ENCODE results near the gene CCDC47. TPM values are rescaled to one million over a fixed set of nuclear protein-coding genes. Genes with fewer than 3 reads are reported as not detected.

CCDC47 gene
- total RNA-seq, 1 experiment from 2014 or later: 79.4 TPM

DNA sequence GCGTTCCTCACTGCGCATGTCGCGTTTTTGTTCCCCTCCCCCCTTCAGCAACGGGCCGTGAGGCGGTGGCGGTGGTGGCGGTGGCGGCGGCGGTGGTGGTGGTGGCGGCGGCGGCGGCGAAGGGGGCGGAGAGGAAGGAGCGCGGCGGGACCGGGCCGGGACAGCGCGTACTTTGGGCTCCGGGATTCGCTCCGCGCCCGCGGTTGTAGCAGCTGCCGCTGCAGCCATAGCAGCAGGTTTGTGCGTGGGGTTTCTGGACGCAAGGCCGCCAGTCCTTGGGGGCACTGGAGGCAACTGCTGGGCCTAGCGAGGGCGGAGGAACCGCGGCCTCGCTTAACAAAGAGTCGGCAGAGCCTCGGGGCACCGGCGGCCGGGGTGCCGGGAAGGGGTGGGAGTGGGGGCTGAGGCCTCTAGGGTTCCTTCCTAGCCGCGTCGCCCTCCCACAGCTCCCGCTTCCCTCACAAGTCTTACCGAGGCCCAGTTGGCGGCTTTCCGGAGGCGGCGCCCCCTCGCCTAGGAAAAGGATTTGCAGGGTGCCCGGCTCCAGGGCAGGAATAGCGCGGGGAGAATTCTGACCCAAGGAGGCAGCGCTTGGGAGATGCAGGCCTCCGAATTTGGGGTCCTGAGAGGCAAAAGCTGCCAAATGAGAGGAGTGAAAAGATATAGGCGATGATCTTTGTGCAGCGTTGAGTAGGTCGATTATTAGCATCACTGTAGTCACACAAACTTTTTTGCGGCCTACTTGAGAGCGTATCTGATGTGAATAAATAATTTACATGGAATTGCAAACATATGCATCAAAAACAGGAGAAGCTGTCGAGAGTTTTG, 958 bp upstream of the CCDC47 start, which contains the start of gene DDX42:
TSS of gene DDX42 (plus strand) at position 30 of the 828 bp plus-strand sequence. CDS start 12,880 bp downstream, outside the sequence.
- Histone ChIP-seq H4K91ac (ENCODE audit: insufficient read length, low read depth, low read length) (no peak within 1 kb of the TSS), H2AK5ac (ENCODE audit: insufficient read length, low read length) (no peak within 1 kb of the TSS), H3K4me2 (ENCODE audit: insufficient read depth, insufficient read length, low read length) (peak within 1 kb of the TSS; percentile 98), H3K23ac (ENCODE audit: insufficient read length, low read depth, low read length) (no peak within 1 kb of the TSS), H3K4me1 (ENCODE audit: insufficient read depth, low read length) (no peaks in the 10 kb centered on the region; the same call in 1 of the 2 replicates), H3K27me3 (ENCODE audit: insufficient read depth, low read length) (no peaks in the 10 kb centered on the region), H3K79me1 (ENCODE audit: insufficient read depth, low read depth, low read length, poor library complexity, severe bottlenecking) (no peaks in the 10 kb centered on the region), H3K79me2 (ENCODE audit: insufficient read depth, low read length) (peaks cover 68% of the 10 kb centered on the region), H2BK120ac (ENCODE audit: low read depth, low read length, poor library complexity, severe bottlenecking) (peak within 1 kb of the TSS; percentile 93), H4K5ac (ENCODE audit: insufficient read length, low read depth, low read length) (no peak within 1 kb of the TSS), H3K18ac (ENCODE audit: insufficient read length, low read depth, low read length) (peak within 1 kb of the TSS; percentile 91), H3K27ac (ENCODE audit: insufficient read length, low read depth, low read length) (peak within 1 kb of the TSS; percentile 93), H3K14ac (ENCODE audit: insufficient read depth, low read length) (peak within 1 kb of the TSS; percentile 96; the same call in 1 of the 2 replicates), H2BK12ac (ENCODE audit: insufficient read length, low read depth, low read length) (no peak within 1 kb of the TSS), H4K20me1 (ENCODE audit: control insufficient read depth, insufficient read depth, insufficient read length) (no peaks in the 10 kb centered on the region), H3T11ph (ENCODE audit: low read length) (peak within 1 kb of the TSS; percentile 80), H3K4ac (ENCODE audit: low read depth, low read length) (no peak within 1 kb of the TSS; the same call in 1 of the 2 replicates), H3K9me3 (ENCODE audit: control insufficient read depth, low read depth, low read length) (no peaks in the 10 kb centered on the region), H2BK15ac (ENCODE audit: low read depth, low read length) (peak within 1 kb of the TSS; percentile 58; the same call in 1 of the 2 replicates), H3K23me2 (ENCODE audit: insufficient read length, low read depth, low read length, poor library complexity, severe bottlenecking) (peaks cover 9% of the 10 kb centered on the region), H2BK20ac (ENCODE audit: low read depth, low read length, poor library complexity, severe bottlenecking) (no peak within 1 kb of the TSS), H2AFZ (ENCODE audit: low read length) (no peak within 1 kb of the TSS), H3K56ac (ENCODE audit: insufficient read length, low read depth, low read length) (peak within 1 kb of the TSS; percentile 28), H3K9ac (ENCODE audit: extremely low read depth, insufficient read length, low read length) (peak within 1 kb of the TSS; percentile 86), H2BK5ac (ENCODE audit: insufficient read length, low read length) (peak within 1 kb of the TSS; percentile 61), H4K8ac (replicated peaks; ENCODE audit: insufficient read length, low read depth, low read length) (no peak within 1 kb of the TSS)
- Mint-ChIP-seq H3K27me3 (ENCODE audit: low read depth) (no peaks in the 10 kb centered on the region), H3K4me1 (peaks cover 18 to 19% of the 10 kb centered on the region in 2 experiments), H3K36me3 (ENCODE audit: insufficient read depth in 1 of 3, low read depth in 3 of 3) (peaks cover 30 to 43% (median 36%) of the 10 kb centered on the region in 3 experiments), H3K27ac (peak within 1 kb of the TSS; percentile 100), H3K9me3 (no peaks in the 10 kb centered on the region), H3K4me3 (peak within 1 kb of the TSS; percentile 99 to 100)
- TF ChIP-seq, protein P1, sequence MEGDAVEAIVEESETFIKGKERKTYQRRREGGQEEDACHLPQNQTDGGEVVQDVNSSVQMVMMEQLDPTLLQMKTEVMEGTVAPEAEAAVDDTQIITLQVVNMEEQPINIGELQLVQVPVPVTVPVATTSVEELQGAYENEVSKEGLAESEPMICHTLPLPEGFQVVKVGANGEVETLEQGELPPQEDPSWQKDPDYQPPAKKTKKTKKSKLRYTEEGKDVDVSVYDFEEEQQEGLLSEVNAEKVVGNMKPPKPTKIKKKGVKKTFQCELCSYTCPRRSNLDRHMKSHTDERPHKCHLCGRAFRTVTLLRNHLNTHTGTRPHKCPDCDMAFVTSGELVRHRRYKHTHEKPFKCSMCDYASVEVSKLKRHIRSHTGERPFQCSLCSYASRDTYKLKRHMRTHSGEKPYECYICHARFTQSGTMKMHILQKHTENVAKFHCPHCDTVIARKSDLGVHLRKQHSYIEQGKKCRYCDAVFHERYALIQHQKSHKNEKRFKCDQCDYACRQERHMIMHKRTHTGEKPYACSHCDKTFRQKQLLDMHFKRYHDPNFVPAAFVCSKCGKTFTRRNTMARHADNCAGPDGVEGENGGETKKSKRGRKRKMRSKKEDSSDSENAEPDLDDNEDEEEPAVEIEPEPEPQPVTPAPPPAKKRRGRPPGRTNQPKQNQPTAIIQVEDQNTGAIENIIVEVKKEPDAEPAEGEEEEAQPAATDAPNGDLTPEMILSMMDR (conservative IDR thresholded peaks at IDR 0.05): peak; percentile 39; the same call in 2 of the 3 replicates
- peak; percentile 60 for DNase-seq
- WGBS (ENCODE audit: extremely low coverage, insufficient read length, low lambda C conversion rate): no CpG with 5 or more reads among the region's 67 CpGs
